ENCODE measurements around the gene VPS45. TPM values are rescaled to one million over a fixed set of nuclear protein-coding genes. Genes with fewer than 3 reads are reported as not detected.

The VPS45 gene
- total RNA-seq, 2 donors from 2014 or later = 30.3 to 30.6 TPM

GRCh38 chr1:150109586-150109985 is 42.0 kb downstream of the VPS45 start:
- Histone ChIP-seq H3K4me3 (no peak overlapping the region), H3K9ac (ENCODE audit: low read depth in 2 of 2, low read length in 2 of 2) (no peak overlapping the region), H3K9me3 (no peaks in the 10 kb centered on the region), H3K36me3 (no peaks in the 10 kb centered on the region), H3K27ac (peak overlapping the region; percentile 30), H3K4me1 (no peaks in the 10 kb centered on the region), H3K27me3 (no peaks in the 10 kb centered on the region)
- intact Hi-C loops (cut with DNase I) = no loop called here
- no peak for TF ChIP-seq CTCF (IDR thresholded peaks at IDR 0.05)
- no peak for DNase-seq

DNA sequence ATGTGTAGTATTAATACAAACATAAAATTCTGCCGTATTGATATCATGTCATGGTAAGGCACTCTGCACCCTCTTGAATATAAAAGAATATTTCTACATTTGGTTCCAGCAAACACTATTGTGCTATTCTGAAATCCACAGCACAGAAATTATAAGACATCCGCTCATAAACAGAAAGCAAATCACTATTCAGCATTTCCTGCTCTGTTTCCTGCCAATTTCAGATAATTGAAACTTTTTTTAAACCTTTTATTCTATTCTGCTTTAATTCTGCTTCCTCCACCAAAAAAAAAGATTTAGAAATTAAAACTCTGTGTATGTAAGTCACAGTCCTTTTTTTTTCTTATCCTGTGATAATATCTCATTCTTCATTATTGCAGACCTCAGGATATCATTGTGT is 42.5 kb downstream of the VPS45 start:
- Histone ChIP-seq H3K4me1 (no peaks in the 10 kb centered on the region), H3K9ac (ENCODE audit: low read depth in 2 of 2, low read length in 2 of 2) (no peak overlapping the region), H3K27ac (no peak overlapping the region), H3K36me3 (no peaks in the 10 kb centered on the region), H3K4me3 (no peak overlapping the region), H3K9me3 (no peaks in the 10 kb centered on the region), H3K27me3 (no peaks in the 10 kb centered on the region)
- no peak for DNase-seq
- intact Hi-C loops (cut with DNase I) = no loop called here
- no peak for TF ChIP-seq CTCF (IDR thresholded peaks at IDR 0.05)

DNA sequence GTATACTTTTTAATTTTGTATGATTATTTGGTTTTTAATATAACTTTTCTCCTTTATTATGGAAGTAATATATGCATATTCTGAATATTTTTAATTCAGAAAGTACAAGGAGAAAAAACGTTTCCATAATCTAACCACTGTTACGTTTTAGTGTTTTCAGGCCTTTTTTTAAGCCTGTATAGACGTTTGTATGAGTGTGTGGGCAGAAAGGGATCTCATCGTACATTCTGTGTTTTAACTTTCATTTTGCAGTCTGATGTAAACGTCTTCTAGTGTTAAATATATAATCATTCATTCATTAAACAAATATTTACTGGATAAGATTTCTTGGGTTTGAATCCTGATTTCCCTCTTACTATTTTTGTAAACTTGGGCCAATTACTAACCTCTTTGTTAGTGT is 44.1 kb downstream of the VPS45 start:
- Histone ChIP-seq H3K9me3 (no peaks in the 10 kb centered on the region), H3K9ac (ENCODE audit: low read depth in 2 of 2, low read length in 2 of 2) (no peak overlapping the region), H3K4me1 (no peaks in the 10 kb centered on the region), H3K27ac (no peak overlapping the region), H3K36me3 (no peaks in the 10 kb centered on the region), H3K4me3 (no peak overlapping the region), H3K27me3 (no peaks in the 10 kb centered on the region)
- DNase-seq = no peak
- intact Hi-C loops (cut with DNase I) = no loop called here
- TF ChIP-seq CTCF (IDR thresholded peaks at IDR 0.05) = no peak

DNA sequence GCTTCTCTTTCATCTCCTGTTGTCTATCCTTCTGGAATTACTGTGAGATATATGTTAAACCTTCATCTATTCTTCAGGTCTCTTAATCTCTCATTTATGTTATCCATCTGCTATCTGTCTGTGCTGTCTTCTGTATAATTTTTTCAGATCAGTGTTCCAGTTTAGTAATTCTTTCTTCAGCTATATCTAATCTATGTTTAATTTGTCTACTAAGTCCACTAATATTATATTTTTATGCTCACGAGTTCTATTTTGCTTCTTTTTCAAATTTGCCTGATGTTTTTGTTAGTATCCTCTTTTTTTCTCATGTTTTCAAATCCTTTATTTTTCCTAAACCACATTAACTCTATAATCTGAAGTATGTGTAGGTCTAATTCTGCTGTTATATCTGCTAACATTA is 47.5 kb downstream of the VPS45 start:
- H3K36me3 ChIP-seq = no peaks in the 10 kb centered on the region
- H3K27ac ChIP-seq = no peak overlapping the region
- TF ChIP-seq CTCF (IDR thresholded peaks at IDR 0.05) = no peak
- no peaks in the 10 kb centered on the region for H3K4me1 ChIP-seq
- no peak overlapping the region for H3K9ac ChIP-seq (ENCODE audit: low read depth in 2 of 2, low read length in 2 of 2)
- no peak overlapping the region for H3K4me3 ChIP-seq
- intact Hi-C loops (cut with DNase I) = no loop called here
- no peaks in the 10 kb centered on the region for H3K27me3 ChIP-seq
- no peaks in the 10 kb centered on the region for H3K9me3 ChIP-seq
- DNase-seq = no peak

GRCh38 chr1:150118716-150119115 is 51.1 kb downstream of the VPS45 start:
- H3K27ac ChIP-seq = no peak overlapping the region
- TF ChIP-seq CTCF (IDR thresholded peaks at IDR 0.05) = no peak

More at GRCh38 chr1:150118716-150119115, 51.1 kb downstream of the VPS45 start:
- intact Hi-C loops (cut with DNase I) = no loop called here
- no peak overlapping the region for H3K4me3 ChIP-seq
- no peaks in the 10 kb centered on the region for H3K4me1 ChIP-seq
- no peak overlapping the region for H3K9ac ChIP-seq (ENCODE audit: low read depth in 2 of 2, low read length in 2 of 2)
- no peaks in the 10 kb centered on the region for H3K9me3 ChIP-seq
- no peaks in the 10 kb centered on the region for H3K36me3 ChIP-seq
- DNase-seq = no peak
- H3K27me3 ChIP-seq = no peaks in the 10 kb centered on the region
